ENCODE results near the gene CHAD.

Gene CHAD

GRCh38 chr17:50444841-50445715 lies 23.6 kb downstream of the CHAD start:
- Histone ChIP-seq H3K27ac (ENCODE audit: low read depth, low read length) (no peak overlapping the region), H4K20me1 (ENCODE audit: low read depth, low read length) (no peaks in the 10 kb centered on the region), H2AFZ (ENCODE audit: low read depth, low read length, severe bottlenecking) (no peak overlapping the region), H3K9ac (ENCODE audit: low read length) (no peak overlapping the region), H3K4me2 (ENCODE audit: low read depth, low read length, poor library complexity, severe bottlenecking) (no peak overlapping the region), H3F3A (ENCODE audit: insufficient read depth) (no peaks in the 10 kb centered on the region), H3K36me3 (ENCODE audit: low read length) (no peaks in the 10 kb centered on the region), H3K4me3 (ENCODE audit: insufficient read depth, low read length, poor library complexity, severe bottlenecking) (no peak overlapping the region), H3K79me2 (ENCODE audit: insufficient read depth, low read length) (no peaks in the 10 kb centered on the region), H3K9me3 (ENCODE audit: insufficient read depth, low read length) (no peaks in the 10 kb centered on the region), H3K27me3 (ENCODE audit: low read length) (no peaks in the 10 kb centered on the region), H3K9me2 (replicated peaks; ENCODE audit: insufficient read depth, low read length) (no peaks in the 10 kb centered on the region)
- TF ChIP-seq EZH2phosphoT487 (conservative IDR thresholded peaks at IDR 0.05; ENCODE audit: low read length) (no peak), CTCF (IDR thresholded peaks at IDR 0.05; ENCODE audit: insufficient read depth, low read length, poor library complexity, severe bottlenecking) (no peak)

GRCh38 chr17:50443505-50443974 lies 25.1 kb downstream of the CHAD start:
- Histone ChIP-seq H3K9ac (ENCODE audit: low read length) (no peak overlapping the region), H3K27me3 (ENCODE audit: low read length) (no peaks in the 10 kb centered on the region), H3K9me3 (ENCODE audit: insufficient read depth, low read length) (no peaks in the 10 kb centered on the region), H3K4me3 (ENCODE audit: insufficient read depth, low read length, poor library complexity, severe bottlenecking) (no peak overlapping the region), H3K36me3 (ENCODE audit: low read length) (no peaks in the 10 kb centered on the region), H3K4me2 (ENCODE audit: low read depth, low read length, poor library complexity, severe bottlenecking) (no peak overlapping the region), H2AFZ (ENCODE audit: low read depth, low read length, severe bottlenecking) (no peak overlapping the region), H3K9me2 (replicated peaks; ENCODE audit: insufficient read depth, low read length) (no peaks in the 10 kb centered on the region), H4K20me1 (ENCODE audit: low read depth, low read length) (no peaks in the 10 kb centered on the region), H3K27ac (ENCODE audit: low read depth, low read length) (no peak overlapping the region), H3F3A (ENCODE audit: insufficient read depth) (no peaks in the 10 kb centered on the region), H3K79me2 (ENCODE audit: insufficient read depth, low read length) (no peaks in the 10 kb centered on the region)
- no peak for TF ChIP-seq CTCF (IDR thresholded peaks at IDR 0.05; ENCODE audit: insufficient read depth, low read length, poor library complexity, severe bottlenecking)
- TF ChIP-seq EZH2phosphoT487 (conservative IDR thresholded peaks at IDR 0.05; ENCODE audit: low read length), result no peak

DNA sequence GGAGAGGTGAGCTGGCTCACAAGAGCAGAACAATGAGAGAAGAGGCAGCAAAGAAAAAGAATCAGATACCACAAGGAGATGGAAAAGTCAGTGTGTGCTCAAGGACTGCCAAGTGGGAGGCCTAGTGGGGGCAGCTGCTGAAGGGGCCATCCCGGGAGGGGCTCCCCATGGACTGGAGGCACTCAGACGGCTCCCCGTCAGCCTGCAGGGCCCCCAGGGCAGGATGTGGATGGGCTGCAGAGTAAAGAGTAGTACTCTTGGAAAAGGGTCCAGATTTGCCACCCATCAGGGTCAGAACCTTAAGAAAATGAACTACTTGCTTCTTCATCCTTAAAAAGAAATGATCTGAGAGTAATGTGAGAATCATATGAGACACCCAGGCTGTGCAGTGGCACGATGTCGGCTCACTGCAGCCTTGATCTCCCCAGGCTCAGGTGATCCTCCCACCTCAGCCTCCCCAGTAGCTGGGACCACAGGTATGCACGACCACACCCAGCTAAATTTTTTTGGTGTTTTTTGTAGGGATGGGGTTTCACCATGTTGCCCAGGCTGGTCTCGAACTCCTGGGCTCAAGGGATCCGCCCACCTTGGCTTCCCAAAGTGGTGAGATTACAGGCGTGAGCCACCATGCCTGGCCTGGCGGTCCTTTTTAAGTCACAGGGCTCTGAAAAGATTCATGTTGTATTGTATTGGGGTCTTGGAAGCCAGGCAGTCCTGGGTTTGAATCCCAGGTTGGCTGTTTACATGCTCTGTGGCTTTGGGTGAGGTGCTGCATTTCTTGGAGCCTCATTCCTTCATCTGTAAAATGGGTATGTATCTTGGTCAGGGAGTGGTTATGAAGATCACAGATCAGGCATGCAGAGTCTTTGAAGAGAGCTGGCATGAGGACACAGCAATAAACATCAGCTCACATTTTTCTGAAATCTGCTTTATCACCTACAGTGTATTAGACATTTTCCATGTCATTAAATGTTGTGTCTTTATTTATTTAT lies 27.5 kb downstream of the CHAD start:
- no peaks in the 10 kb centered on the region for H3F3A ChIP-seq (ENCODE audit: insufficient read depth)

More for the DNA sequence above, 27.5 kb downstream of the CHAD start:
- no peaks in the 10 kb centered on the region for H3K36me3 ChIP-seq (ENCODE audit: low read length)
- H3K4me3 ChIP-seq (ENCODE audit: insufficient read depth, low read length, poor library complexity, severe bottlenecking), result no peak overlapping the region
- TF ChIP-seq EZH2phosphoT487 (conservative IDR thresholded peaks at IDR 0.05; ENCODE audit: low read length), result no peak
- no peak for TF ChIP-seq CTCF (IDR thresholded peaks at IDR 0.05; ENCODE audit: insufficient read depth, low read length, poor library complexity, severe bottlenecking)
- H3K79me2 ChIP-seq (ENCODE audit: insufficient read depth, low read length), result no peaks in the 10 kb centered on the region
- no peaks in the 10 kb centered on the region for H3K9me3 ChIP-seq (ENCODE audit: insufficient read depth, low read length)
- no peak overlapping the region for H2AFZ ChIP-seq (ENCODE audit: low read depth, low read length, severe bottlenecking)
- no peaks in the 10 kb centered on the region for H4K20me1 ChIP-seq (ENCODE audit: low read depth, low read length)
- no peak overlapping the region for H3K27ac ChIP-seq (ENCODE audit: low read depth, low read length)
- H3K27me3 ChIP-seq (ENCODE audit: low read length), result no peaks in the 10 kb centered on the region
- no peaks in the 10 kb centered on the region for H3K9me2 ChIP-seq (replicated peaks; ENCODE audit: insufficient read depth, low read length)
- no peak overlapping the region for H3K9ac ChIP-seq (ENCODE audit: low read length)
- no peak overlapping the region for H3K4me2 ChIP-seq (ENCODE audit: low read depth, low read length, poor library complexity, severe bottlenecking)

All from SU-DHL-6 (cell line).